ENCODE results near the gene SLC7A6OS. TPM values are rescaled to one million over a fixed set of nuclear protein-coding genes. Genes with fewer than 3 reads are reported as not detected.

SLC7A6OS gene
- total RNA-seq, 1 experiment from 2014 or later = 14.2 TPM

DNA sequence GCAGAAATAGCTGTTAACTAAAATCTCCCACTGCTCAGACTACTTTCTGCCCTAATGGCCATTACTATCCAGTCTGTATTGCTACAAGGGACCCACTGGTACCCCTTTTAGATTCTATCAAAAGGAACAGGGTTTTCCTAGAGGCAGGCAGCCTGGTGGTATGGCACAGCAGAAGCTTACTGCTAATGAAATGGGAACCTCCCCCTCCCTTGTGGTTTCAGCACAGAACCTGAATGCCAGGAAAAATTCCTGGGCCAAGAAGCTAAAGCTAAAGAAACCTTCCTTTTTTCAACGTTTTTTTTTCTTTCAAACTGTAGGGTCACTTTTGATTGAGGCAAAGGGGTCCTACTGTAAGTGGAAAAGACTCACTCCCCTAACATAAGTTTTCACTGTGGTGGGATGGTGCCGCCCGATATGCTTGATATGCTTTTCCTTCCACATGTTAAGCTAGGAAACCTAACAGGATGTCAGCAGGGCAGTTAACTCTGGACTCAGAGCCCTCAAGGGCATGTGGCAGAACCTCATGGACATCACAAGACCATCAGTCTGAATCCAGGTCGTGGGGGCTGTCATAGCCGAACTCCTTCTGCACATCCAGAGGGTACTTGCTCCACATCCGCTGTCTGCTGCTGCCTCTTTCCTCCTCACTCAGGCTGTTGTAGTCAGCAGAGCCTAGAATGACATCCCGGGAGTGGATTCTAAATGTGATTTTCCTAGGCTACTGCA lies 9.8 kb downstream of the SLC7A6OS start:
- CTCF ChIA-PET = interaction anchor here (0.6 kb wide), 1 partner anchor 9 kb away, joined by 7 read pairs; no protein-coding TSS in a partner anchor
- H3K9me2 ChIP-seq (ENCODE audit: insufficient read depth) = no peaks in the 10 kb centered on the region
- intact Hi-C loops (cut with micrococcal nuclease; ENCODE audit: unreplicated experiment) = no loop called here
- no peaks in the 10 kb centered on the region for H3K79me2 ChIP-seq (ENCODE audit: low read depth)
- no peaks in the 10 kb centered on the region for H3K4me1 ChIP-seq (replicated peaks; ENCODE audit: insufficient read depth)
- peaks cover 43% of the 10 kb centered on the region for H3K36me3 ChIP-seq (ENCODE audit: low read depth)
- TF ChIP-seq CTCF (conservative IDR thresholded peaks at IDR 0.05) (no peak), EZH2 (IDR thresholded peaks at IDR 0.05; ENCODE audit: low read depth) (no peak)
- no peak for DNase-seq
- peaks cover 25% of the 10 kb centered on the region; the same call in 1 of the 2 replicates for H3F3A ChIP-seq (ENCODE audit: insufficient read depth, low read depth)
- no peak overlapping the region for H3K4me2 ChIP-seq
- BruUV-seq (replicated peaks) = no TSS peak
- no peak overlapping the region for H3K27ac ChIP-seq
- H4K20me1 ChIP-seq (ENCODE audit: insufficient read depth) = peaks cover 21% of the 10 kb centered on the region
- no peak overlapping the region for H3K4me3 ChIP-seq
- POLR2A ChIA-PET (ENCODE audit: unreplicated experiment) = no interaction called here
- H3K9me3 ChIP-seq (ENCODE audit: insufficient read depth, low read depth) = no peaks in the 10 kb centered on the region
- H3K27me3 ChIP-seq (ENCODE audit: insufficient read depth, low read depth) = no peaks in the 10 kb centered on the region
- no peak overlapping the region for H2AFZ ChIP-seq

DNA sequence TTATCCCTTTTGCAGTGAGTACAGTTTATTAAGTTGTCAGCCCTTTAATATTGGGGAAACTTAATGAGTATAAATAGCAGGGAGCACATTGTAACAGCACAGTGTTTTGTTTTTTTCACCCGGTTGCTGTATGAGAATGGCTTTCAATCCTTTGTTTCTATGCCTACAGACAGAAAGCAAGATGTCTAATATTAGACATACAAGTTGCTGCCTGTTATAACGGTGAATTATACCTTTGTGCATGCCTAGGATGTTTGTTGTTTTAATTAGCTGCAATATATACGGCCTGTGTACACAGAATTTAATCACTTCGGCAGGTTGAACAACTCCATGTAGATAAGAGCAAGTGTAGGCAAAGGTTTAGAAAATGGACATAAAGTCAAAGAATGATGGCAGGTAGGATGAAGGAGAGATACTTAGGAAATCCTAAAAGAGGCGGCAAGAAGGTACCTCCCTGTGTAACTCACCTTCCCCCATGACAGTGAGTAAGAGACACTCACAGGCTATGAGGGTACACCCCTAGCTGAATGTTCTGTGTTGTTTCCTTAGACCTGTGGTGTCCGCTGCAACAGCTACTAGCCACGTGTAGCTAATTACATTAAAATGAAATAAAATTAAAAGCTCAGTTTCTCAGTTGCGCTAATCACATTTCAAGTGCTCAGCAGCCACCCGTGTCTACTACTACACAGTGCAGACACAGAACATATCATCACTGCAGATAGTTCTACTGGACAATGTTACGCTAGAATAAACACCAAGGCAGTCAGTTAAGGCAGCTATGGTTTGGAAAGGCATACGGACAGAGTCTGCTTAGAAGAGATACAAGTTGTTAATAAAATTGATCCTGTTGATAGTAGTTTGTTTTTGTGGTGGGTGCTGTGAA lies 10.9 kb downstream of the SLC7A6OS start:
- Histone ChIP-seq H3K9me3 (ENCODE audit: insufficient read depth, low read depth) (no peaks in the 10 kb centered on the region), H3K9me2 (ENCODE audit: insufficient read depth) (no peaks in the 10 kb centered on the region), H3K27me3 (ENCODE audit: insufficient read depth, low read depth) (no peaks in the 10 kb centered on the region), H3K79me2 (ENCODE audit: low read depth) (no peaks in the 10 kb centered on the region), H3K4me3 (no peak overlapping the region), H3K4me2 (no peak overlapping the region), H3F3A (ENCODE audit: insufficient read depth, low read depth) (peaks cover 25% of the 10 kb centered on the region; the same call in 1 of the 2 replicates), H2AFZ (no peak overlapping the region), H3K36me3 (ENCODE audit: low read depth) (peaks cover 43% of the 10 kb centered on the region), H3K4me1 (replicated peaks; ENCODE audit: insufficient read depth) (no peaks in the 10 kb centered on the region), H4K20me1 (ENCODE audit: insufficient read depth) (peaks cover 15% of the 10 kb centered on the region), H3K27ac (no peak overlapping the region)
- no peak for TF ChIP-seq CTCF (conservative IDR thresholded peaks at IDR 0.05)
- no peak for TF ChIP-seq EZH2 (IDR thresholded peaks at IDR 0.05; ENCODE audit: low read depth)
- no peak for DNase-seq
- intact Hi-C loops (cut with micrococcal nuclease; ENCODE audit: unreplicated experiment) = no loop called here
- ChIA-PET POLR2A (ENCODE audit: unreplicated experiment) (no interaction called here), CTCF (interaction anchor here (0.6 kb wide), 1 partner anchor 28 kb away, joined by 6 read pairs; no protein-coding TSS in a partner anchor)
- BruUV-seq (replicated peaks) = no TSS peak

DNA sequence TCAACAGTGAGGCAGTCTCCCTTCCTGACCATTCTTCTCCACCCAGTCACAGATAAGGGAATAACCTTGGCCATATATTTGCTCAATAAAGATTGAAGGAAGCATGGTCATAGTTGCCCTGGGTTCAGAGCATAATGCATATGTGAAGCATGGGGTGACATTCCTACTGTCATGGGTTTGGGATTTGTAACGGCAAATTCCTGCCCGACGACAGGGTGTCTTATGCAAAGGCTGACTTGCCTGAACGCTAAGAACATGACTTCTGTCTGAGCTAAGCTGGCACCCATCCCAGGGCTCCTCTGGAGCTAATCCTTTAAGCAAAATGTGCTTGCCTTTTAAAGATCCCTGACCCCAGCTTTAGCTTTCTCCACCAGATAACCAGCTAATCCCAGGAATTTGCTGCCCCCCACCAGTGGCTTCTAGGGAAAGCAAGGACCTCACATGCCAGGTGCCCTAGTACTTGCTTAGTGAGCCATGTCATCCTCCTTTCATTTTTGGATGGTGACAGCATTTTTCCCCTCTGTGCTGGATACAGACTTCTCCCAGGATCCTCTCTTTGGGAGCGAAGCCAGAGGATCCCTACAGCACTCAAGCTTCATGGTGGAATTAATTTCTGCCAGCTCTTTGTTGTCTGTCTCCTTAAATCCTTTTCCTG lies 11.7 kb downstream of the SLC7A6OS start:
- intact Hi-C loops (cut with micrococcal nuclease; ENCODE audit: unreplicated experiment) = no loop called here
- Histone ChIP-seq H3K36me3 (ENCODE audit: low read depth) (peaks cover 43% of the 10 kb centered on the region), H3K4me1 (replicated peaks; ENCODE audit: insufficient read depth) (no peaks in the 10 kb centered on the region), H3K9me2 (ENCODE audit: insufficient read depth) (no peaks in the 10 kb centered on the region), H3K4me2 (no peak overlapping the region), H3K79me2 (ENCODE audit: low read depth) (no peaks in the 10 kb centered on the region), H3K27ac (no peak overlapping the region), H2AFZ (no peak overlapping the region), H3K27me3 (ENCODE audit: insufficient read depth, low read depth) (no peaks in the 10 kb centered on the region), H3K4me3 (no peak overlapping the region), H3F3A (ENCODE audit: insufficient read depth, low read depth) (peaks cover 25% of the 10 kb centered on the region; the same call in 1 of the 2 replicates), H4K20me1 (ENCODE audit: insufficient read depth) (peaks cover 15% of the 10 kb centered on the region), H3K9me3 (ENCODE audit: insufficient read depth, low read depth) (no peaks in the 10 kb centered on the region)
- ChIA-PET POLR2A (ENCODE audit: unreplicated experiment) (interaction anchor here (0.6 kb wide), 1 partner anchor 11 kb away, joined by 6 read pairs; no protein-coding TSS in a partner anchor), CTCF (no interaction called here)
- no peak for TF ChIP-seq EZH2 (IDR thresholded peaks at IDR 0.05; ENCODE audit: low read depth)
- no peak for TF ChIP-seq CTCF (conservative IDR thresholded peaks at IDR 0.05)
- no TSS peak for BruUV-seq (replicated peaks)
- DNase-seq = no peak
